Femur (tissue), 1 donor: ENCODE measurements around the gene MDM4.
"Not testable (repeated sequence)": the region's sequence is repeated elsewhere in the genome, so short reads cannot be mapped to it uniquely, and the experiment has no call there.

ENCODE experiments used
- DNase-seq: peaks from one replicate; pipeline ENCODE4 v3.0.0-alpha.2; 2017

The MDM4 gene

DNA sequence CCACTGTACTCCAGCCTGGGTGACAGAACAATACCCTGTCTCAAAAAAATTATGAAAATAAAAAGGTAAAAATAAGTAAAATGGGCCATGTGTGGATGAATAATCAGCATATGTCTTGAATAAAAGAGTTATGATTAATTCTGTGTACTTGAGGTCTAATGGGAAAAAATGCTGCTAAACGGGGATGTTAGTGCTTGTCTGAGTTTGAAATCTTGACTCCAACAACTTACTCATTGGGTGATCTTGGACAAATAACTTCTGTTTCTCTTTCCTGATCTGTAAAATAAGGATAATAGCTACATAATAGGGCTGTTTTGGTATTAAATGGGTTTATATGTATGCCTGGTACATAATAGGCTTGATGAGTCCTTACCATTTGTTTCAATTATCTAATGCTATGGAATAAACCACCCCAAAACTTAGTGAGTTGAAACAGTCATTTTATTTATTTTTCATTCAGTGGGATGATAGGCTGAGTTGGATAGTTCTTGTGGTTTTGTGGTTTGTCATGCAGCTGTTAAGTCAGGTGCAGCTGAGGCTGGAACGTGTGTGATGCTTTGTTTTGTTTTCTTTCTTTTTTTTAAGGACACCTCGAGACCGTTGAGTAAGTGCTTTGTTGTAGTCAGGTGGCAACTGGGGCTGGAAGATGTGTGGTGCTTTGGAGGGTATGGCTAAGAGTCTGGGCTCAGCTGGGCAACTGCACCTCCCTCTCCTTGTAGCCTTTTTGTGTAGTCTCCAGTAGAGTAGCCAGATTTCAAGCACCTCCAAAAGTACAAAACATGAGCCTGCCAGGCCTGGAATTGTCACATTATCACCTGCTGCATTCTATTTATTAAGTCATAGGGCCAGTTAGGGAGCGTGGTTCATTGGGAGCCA, 4.9 kb downstream of the MDM4 start:
- DNase-seq = no peak

DNA sequence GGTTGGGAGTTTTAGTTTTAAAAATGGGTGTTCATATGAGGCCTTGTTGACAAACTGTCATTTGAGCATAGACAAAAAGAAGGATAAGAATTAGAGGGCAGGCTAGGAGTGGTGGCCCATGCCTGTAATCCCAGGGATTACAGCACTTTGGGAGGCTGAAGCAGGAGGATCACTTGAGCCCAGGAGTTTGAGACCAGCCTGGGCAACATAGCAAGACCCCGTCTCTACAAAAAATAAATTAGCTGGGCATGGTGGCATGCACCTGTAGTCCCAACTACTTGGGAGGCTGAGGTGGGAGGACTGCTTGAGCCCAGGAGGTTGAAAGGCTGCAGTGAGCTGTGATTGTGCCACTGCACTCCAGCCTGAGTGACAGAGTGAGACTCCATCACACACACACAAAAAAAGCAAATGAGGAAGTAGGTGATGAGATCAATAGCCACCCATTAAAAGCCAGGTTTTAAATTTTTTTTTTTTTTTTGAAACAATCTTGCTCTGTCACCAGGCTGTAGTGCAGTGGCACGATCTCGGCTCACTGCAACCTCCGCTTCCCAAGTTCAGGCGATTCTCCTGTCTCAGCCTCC, 5.8 kb downstream of the MDM4 start:
- DNase-seq = not testable (repeated sequence)

DNA sequence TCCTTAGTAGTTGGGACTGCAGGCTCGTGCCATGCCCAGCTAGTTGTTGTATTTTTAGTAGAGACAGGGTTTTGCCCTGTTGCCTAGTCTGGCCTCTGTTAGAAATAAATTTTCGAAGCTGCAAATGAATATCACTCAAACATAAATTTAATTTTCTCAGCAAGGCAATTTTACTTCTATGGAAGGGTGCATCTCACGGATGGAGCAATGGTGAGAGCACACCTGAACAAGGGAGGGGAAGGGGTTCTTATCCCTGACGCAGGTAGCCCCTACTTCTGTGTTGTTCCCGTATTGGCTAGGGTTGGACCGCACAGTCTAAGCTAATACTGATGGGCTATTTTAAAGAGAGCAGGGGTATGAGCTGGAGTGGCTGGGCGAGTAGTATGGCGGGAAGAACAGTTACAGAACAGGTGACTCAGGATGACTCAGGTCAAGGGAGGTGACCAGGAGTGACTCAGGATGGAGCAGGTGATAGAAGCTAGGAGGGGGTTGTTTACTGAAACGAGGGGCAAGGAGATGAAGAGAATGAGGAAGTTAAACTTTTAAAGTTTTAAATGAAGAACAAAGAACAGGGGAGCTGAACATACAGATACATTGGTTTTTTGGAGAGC, 7.5 kb downstream of the MDM4 start:
- no peak for DNase-seq

DNA sequence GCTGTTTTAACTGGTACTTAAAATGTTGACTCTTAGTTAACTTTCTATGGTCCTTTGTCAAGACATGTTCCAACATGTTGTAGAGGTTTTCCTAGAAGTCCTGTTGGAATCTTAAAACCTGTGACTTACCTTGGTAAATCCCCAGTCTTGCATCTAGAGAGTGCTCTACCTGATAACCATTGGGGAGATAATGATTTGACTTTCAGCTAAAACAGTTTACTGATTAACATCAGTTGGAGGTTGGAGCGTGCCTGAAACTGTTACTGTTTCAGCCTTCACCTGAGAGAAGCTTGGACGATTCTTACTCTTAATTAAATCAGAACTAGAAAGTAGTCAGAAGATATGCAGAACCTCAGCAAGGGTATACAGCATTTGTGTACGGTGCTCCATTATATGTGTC, 8.8 kb downstream of the MDM4 start:
- DNase-seq = no peak

DNA sequence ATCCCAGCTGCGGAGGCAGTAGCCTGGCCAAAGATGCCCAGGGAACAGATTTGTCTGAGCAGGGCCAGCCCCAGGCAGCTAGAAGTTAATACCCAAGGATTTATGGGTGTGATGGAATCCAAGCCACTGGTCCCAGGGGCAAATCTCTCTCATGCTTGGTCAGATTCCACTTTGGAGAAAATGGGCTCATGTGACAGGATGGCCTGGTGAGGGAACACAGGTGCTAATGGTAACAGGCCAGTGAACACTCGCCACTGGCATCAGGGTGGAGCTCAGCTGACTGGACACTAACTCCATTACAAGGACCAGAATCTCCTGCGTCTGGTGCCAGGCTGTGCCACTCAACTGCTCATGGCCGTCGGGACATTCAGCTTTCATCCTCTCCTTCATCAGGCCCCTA, 12.0 kb downstream of the MDM4 start:
- no peak for DNase-seq

DNA sequence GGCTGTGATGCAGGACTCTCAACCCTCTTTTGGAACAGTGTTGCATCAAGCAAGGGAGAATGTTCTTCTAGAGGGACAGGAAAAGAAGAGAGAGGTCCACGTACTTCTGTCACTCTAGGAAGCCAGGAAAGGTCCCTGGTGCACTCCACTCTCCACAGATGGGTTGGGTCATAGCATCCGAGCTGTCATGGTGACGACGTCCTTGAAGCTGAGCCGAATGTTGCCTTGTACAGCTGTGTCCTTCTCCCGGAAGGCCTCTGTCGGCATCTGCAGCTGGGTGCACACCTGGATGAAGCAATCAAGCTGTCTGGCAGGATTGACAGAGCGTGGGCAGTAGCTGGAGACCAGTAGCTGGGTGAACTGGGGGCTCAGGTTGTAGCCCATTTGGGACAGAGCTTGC, 12.5 kb downstream of the MDM4 start:
- DNase-seq = no peak

DNA sequence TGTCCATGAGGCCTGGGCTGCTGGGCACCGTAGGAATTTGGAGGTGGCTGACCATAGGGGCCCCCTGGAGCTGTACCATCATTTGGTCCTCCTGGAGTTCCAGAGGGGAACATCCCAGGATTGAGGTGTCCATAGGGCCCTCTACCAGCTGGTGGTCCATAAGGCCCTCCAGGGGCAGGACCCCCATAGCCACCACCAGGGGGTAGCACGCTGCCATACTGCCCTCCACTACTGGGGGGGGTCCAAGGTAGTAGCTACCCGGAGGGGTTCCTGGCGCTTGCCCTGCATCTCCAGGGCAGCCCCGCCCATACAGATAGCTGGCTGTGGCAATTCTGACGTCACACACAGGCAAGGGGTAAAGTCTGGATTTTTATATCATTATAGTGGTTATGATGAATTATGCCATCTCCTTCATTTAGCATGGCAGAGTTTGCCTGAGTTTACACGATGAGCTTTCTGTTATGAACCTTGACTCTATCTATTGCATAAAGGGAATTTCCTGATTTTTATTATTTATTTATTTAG, 13.2 kb downstream of the MDM4 start:
- no peak for DNase-seq

DNA sequence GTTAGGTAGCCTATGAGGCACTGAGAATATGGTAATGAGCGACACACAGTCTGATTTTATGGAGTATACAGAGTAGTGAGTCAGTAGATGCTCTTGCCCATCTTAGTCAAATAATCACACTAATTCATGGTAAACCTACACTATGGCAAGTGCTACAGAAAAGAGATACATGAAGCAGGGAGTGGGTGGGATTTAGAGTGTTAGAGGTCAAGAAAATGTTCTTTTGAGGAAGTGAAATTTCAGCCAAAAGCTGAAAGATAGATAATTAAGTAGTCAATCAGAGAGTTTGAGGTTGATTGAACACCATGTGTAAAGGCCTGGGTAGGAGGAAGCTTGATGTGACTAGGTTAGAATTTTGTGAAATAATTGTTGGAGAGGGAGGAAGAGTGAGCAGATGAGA, 14.7 kb downstream of the MDM4 start:
- DNase-seq = no peak

DNA sequence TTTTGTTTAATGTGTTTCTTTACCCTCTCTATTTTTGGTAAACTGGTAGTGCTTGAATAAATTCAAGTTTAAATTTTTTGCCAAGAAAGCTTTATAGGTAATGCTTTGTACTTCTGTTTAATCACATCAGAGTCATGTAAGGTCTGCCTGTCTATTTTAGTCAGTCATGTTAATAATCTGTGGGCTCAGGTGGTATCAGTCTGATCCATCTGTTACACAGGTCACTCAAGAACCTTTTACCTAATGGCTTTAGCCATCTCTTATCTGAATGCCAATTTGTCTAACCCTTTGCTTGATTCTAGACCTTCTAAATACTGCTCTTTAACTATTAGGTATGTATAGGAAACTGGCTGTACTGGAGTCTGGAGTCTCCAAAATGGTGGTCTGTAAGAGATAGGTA, 16.6 kb downstream of the MDM4 start:
- no peak for DNase-seq

DNA sequence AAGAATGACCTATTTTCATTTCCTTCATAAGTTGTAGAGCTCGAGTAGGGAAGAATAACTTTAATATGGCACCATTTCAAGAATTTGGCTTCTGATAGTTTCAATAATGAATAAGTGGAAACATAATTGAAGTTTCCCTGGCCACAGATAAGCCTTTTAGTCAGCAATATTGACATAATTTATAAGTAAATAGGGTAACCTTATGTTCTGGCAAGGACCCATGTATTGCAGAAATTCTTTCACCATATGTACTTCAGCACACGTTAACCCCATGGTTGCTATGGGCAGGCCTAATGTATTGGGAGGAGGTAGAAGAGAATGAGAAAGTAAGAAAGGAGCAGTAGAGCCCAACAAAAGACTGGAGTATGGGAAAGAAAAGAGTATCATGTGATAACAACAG, 25.4 kb downstream of the MDM4 start:
- no peak for DNase-seq

DNA sequence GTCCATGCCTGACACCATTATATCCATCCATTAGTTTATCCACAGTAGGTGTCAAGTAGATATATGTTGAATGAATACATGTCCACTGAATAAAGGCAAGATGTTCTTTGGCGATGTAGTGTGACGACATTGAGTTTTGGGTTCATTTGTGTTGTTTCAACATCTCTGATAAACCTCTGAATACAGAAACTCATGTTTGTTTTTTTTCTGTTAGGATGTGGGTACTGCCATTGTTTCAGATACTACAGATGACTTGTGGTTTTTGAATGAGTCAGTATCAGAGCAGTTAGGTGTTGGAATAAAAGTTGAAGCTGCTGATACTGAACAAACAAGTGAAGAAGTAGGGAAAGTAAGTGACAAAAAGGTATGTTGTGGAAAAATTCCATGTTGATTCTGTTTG, 28.1 kb downstream of the MDM4 start:
- DNase-seq = no peak

DNA sequence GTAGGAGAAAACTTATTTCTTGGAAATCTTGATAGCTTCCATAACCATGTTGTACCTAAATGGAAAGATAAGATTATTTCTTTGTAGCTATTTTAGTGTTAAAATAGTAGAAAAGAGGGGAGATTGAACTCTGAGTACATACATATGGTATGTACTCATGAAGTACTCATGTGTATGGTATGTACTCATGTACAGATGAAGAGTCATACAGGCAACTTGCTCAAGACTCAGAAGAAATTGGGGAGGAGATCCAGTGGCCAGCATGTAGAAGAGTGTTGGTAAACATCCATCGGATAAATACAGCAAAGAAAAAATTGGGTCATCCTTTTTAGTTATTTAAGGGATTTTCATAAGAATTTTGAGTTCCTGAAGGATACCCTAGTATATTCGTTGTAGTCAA, 29.0 kb downstream of the MDM4 start:
- no peak for DNase-seq

DNA sequence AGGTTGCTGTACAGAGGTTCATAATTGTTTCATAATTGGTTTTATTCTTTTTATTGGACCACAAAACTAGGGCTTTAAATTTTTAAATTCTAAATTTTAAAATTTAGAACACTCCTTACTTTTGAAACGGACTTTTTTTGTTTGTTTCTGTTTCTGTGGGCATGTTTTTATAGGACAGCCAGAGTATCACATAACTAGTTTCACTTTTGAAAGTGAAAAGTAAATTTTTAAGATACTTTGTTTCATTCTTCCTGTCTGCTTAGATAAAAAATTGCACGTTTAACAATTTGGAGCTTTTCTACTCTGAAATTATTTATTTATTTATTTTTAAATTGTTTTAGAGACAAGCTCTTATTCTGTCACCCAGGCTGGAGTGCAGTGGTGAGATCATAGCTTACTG, 29.7 kb downstream of the MDM4 start:
- no peak for DNase-seq

DNA sequence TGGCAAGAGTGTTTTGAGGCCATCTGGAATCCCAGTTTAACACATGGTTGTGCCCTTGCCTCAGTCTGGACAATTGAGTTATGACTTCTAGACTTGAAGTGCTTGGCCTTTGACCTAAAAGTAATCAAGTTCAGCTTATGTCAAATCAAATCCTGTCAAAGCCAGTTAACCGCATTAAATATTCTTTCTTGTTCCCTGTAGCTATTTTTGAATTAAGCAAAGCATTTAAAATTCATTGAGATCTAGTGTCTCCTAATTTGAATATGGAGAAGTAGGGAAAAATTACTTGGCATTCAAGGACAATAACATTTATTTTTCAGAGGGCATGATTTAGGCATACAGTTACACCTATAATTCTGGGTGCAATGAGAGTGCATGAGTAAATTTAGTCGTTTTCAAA, 32.1 kb downstream of the MDM4 start:
- no peak for DNase-seq

DNA sequence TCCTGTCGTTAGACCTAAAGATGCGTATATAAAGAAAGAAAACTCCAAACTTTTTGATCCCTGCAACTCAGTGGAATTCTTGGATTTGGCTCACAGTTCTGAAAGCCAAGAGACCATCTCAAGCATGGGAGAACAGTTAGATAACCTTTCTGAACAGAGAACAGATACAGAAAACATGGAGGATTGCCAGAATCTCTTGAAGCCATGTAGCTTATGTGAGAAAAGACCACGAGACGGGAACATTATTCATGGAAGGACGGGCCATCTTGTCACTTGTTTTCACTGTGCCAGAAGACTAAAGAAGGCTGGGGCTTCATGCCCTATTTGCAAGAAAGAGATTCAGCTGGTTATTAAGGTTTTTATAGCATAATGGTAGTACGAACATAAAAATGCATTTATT, 33.1 kb downstream of the MDM4 start:
- no peak for DNase-seq

DNA sequence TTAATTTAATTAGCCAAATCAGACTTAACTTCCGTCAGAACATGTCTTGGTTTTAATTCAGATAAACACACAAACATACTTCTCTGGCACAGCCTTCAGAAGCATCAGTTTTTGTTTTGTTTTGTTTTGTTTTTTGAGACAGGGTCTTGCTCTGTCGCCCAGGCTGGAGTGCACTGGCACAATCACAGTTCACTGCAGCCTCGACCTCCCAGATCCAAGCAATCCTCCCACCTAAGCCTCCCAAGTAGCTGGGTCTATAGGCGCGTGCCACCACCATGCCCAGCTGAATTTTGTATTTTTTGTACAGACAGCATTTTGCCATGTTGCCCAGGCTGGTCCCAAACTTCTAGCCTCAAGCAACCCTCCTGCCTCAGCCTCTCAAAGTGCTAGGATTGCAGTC, 34.7 kb downstream of the MDM4 start:
- DNase-seq = no peak

DNA sequence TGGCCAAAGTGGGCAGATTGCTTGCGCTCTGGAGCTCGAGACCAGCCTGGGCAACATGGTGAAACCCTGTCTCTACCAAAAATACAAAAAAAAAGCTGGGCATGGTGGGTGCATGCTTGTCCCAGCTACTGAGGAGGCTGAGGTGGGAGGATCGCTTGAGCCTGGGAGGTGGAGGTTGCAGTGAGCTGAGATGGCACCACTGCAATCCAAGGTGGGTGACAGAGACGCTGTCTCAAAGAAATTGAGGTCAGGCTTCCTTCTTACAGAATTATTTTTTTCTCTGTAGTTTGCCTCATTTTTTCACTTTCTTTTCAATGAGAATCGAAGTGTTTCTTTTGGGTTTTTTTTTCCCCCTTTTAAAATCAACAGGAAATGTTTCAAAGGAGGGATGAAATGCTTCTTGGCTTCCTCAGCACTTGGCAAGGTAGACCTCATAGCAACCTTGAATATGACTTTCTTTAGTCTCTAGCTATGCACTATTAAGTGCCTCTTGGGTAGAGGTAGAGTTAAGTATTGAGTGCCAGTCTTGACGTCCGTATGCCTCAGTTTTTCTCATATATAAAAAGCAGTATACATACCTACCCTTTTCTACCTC, 40.3 kb downstream of the MDM4 start:
- no peak for DNase-seq

DNA sequence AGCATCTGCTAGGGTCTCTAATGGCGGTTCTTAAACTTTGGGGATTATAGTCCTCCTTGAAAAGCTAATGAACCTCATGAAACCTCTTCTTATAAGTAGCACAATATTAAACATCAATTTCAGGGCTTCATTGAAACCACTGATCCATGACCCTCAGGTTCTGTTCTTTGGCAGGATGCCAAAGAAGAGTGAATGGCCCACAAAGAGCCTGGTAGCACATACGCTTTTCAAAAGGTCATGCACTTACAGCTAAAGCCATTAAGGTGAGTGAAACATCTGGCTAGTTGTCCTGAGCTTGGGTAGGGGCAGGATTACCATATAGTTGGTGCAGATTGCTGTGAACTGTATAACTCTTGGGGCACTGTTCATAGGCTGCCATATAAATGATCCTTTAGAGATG, 42.3 kb downstream of the MDM4 start:
- DNase-seq = no peak

DNA sequence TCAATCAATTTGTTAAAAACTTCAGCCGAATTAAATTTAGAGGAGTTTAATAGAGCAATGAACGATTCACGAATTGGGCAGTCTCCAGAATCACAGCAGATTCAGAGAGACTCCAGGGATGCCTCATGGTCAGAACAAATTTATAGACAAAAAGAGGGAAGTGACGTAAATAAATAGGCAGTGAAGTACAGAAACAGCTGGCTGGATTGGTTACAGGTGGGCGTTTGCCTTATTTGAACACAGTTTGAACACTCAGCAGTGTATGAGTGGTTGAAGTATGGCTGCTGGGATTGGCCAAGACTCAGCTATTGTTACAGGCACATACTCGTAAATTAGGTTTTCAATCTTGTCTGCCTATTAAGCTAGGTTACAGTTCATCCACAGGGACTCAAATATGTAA, 43.8 kb downstream of the MDM4 start:
- DNase-seq = not testable (repeated sequence)

DNA sequence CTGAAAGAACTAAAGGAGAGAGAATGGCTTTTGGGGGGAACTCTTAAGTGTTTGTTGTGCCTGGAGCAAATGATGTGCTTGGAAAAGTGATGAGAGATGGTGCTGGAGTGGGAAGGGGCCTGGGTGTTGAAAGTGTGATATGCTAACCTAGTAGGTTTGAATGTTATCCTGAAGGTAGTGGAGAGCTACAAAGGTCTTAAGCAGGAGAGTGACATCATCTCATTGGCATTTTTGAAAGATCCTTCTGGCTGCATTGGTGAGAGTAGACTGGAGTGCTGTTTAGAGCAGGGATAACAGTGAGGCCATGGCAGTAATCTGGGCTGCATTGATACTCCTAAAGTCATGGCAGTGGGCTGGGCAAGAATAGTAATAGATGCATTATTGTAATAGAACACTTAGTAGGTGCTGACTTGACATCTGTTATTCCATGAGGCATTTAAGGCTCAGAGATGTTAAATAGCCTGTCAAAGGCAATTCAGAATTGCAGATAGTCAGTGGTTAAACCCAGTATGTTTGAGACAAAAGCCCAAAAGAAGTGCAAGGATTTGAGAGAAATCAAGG, 44.5 kb downstream of the MDM4 start:
- no peak for DNase-seq

DNA sequence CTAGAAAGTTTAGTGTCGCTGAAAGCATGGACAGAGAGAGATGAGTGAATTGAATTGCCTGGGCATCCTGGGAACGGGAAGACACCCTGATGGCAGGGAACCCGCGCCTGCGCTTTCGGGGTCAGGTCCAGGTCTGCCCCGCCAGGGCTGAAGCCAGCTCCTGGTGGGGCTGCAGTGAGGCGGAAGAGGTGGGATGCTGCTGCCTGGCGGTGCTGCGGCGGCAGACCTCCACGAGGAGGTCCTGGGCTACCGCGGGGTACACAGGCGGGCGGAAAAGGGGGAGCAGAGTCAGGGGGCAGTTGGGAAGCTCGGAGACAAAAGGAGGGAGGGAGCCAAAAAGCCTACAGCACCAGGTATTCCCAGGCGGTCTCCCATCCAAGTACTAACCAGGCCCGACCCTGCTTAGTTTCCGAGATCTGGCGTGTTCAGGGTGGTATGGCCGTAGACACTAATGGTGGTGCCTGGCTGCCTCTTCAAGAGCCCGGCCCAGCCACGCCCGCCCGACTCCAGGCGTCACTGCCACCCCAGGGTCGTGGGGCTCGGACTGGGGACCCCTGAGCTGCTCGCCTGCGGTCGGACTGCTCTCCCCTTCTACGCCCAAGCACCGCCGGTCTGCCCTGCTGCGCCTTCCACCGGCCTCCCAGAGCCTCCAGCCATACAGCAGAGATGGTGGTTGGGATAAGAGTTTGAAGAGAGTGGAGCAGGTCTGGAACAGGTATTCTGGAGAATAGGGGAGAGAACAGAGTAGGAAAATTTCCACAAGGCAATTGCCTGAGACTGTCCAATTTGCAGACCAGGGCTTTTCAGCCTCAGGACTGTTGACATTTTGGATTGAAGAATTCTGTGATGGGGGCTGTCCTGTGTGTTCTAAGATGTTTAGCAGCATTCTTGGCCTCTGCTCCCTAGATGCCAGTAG, 46.1 kb downstream of the MDM4 start:
- no peak for DNase-seq

DNA sequence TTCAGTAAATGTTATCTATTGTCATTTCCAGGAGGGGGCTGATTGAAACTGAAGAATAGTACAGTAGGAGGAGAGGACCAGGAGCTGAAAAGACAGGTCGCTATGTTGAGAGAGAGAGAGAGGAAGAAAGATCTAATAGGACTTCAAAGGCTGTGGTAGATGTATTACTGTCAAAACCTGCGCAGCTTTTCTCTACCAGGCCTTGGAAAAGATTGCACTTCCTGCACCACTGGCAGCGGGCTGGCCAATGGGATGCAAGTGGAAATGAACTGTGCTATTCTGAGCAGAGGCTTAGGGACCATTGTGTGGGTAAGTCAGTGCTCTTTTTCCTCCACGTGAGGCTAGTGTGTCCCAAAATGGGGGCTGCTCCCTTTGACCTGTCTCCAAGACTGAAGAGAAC, 47.1 kb downstream of the MDM4 start:
- DNase-seq = no peak
